ENCODE results near the gene NAT8L. TPM values are rescaled to one million over a fixed set of nuclear protein-coding genes. Genes with fewer than 3 reads are reported as not detected.

Gene NAT8L
- total RNA-seq, 2 donors from 2014 or later = 0.41 to 36.4 TPM

GRCh38 chr4:2046031-2046961, 12.8 kb upstream of the NAT8L start:
- Histone ChIP-seq H3K4me1 (replicated peaks) (peaks cover 2% of the 10 kb centered on the region), H3K27ac (no peak overlapping the region), H3K4me3 (no peak overlapping the region), H3K36me3 (no peaks in the 10 kb centered on the region), H3K27me3 (replicated peaks; ENCODE audit: insufficient read depth) (peaks cover 15% of the 10 kb centered on the region), H3K9me3 (no peaks in the 10 kb centered on the region)
- 69% methylated on average over 26 of the region's 28 CpGs for WGBS
- DNase-seq (ENCODE audit: low spot score) = peak; percentile 3
- intact Hi-C loops (cut with DNase I) = no loop called here
- no peak for TF ChIP-seq POLR2AphosphoS5 (IDR thresholded peaks at IDR 0.05)
- no peak for TF ChIP-seq POLR2A (IDR thresholded peaks at IDR 0.05)
- no peak for TF ChIP-seq CTCF (IDR thresholded peaks at IDR 0.05)

- Histone ChIP-seq H3K27ac (no peak overlapping the region), H3K9me3 (no peaks in the 10 kb centered on the region), H3K27me3 (replicated peaks; ENCODE audit: insufficient read depth) (peaks cover 13% of the 10 kb centered on the region), H3K4me3 (no peak overlapping the region), H3K36me3 (no peaks in the 10 kb centered on the region), H3K4me1 (replicated peaks) (no peaks in the 10 kb centered on the region)
- intact Hi-C loops (cut with DNase I) = no loop called here
- TF ChIP-seq CTCF (IDR thresholded peaks at IDR 0.05) (no peak), POLR2A (IDR thresholded peaks at IDR 0.05) (no peak), POLR2AphosphoS5 (IDR thresholded peaks at IDR 0.05) (no peak)
- WGBS = 40% methylated on average over 49 of the region's 57 CpGs
- peak; percentile 3 for DNase-seq (ENCODE audit: low spot score)
These were observed 12.0 kb upstream of the NAT8L start for GRCh38 chr4:2047031-2047660.

- peaks cover 13% of the 10 kb centered on the region for H3K27me3 ChIP-seq (replicated peaks; ENCODE audit: insufficient read depth)
- intact Hi-C loops (cut with DNase I) = no loop called here
- TF ChIP-seq POLR2A (IDR thresholded peaks at IDR 0.05) = no peak
- H3K9me3 ChIP-seq = no peaks in the 10 kb centered on the region
- no peak overlapping the region for H3K27ac ChIP-seq
- H3K4me3 ChIP-seq = no peak overlapping the region
- WGBS = 89% methylated on average over 25 of the region's 25 CpGs
- no peak for DNase-seq (ENCODE audit: low spot score)
- H3K36me3 ChIP-seq = no peaks in the 10 kb centered on the region
- H3K4me1 ChIP-seq (replicated peaks) = no peaks in the 10 kb centered on the region
These were observed 11.1 kb upstream of the NAT8L start for GRCh38 chr4:2047781-2048581.

- H3K9me3 ChIP-seq = no peaks in the 10 kb centered on the region
These were observed 10.3 kb upstream of the NAT8L start for GRCh38 chr4:2048831-2049230.

More at GRCh38 chr4:2048831-2049230, 10.3 kb upstream of the NAT8L start:
- intact Hi-C loops (cut with DNase I) = no loop called here
- TF ChIP-seq POLR2AphosphoS5 (IDR thresholded peaks at IDR 0.05) = no peak
- TF ChIP-seq POLR2A (IDR thresholded peaks at IDR 0.05) = no peak
- TF ChIP-seq CTCF (IDR thresholded peaks at IDR 0.05) = no peak
- Histone ChIP-seq H3K4me3 (no peak overlapping the region), H3K4me1 (replicated peaks) (no peaks in the 10 kb centered on the region), H3K27ac (no peak overlapping the region), H3K36me3 (no peaks in the 10 kb centered on the region), H3K27me3 (replicated peaks; ENCODE audit: insufficient read depth) (peaks cover 13% of the 10 kb centered on the region)
- WGBS = 93% methylated on average over 8 of the region's 8 CpGs
- no peak for DNase-seq (ENCODE audit: low spot score)
